Trophoblast cell (in vitro differentiated cells and primary cell): ENCODE measurements around the gene AIG1.
"Not testable (repeated sequence)": the region's sequence is repeated elsewhere in the genome, so short reads cannot be mapped to it uniquely, and the experiment has no call there.

ENCODE experiments used
- DNase-seq, 2 donors: peaks; one replicate each; pipeline ENCODE4 v3.0.0-alpha.2; 2016
- H2AFZ ChIP-seq: 2 replicates; pipeline ENCODE4 v1.6.1; 2013; ENCODE audit warnings: low read length, moderate library complexity, mild to moderate bottlenecking; ENCODE audit not compliant: insufficient read depth, poor library complexity
- H2AK5ac ChIP-seq: 2 replicates; pipeline ENCODE4 v1.6.1; 2013; ENCODE audit warnings: mild to moderate bottlenecking, low read length
- H2BK120ac ChIP-seq: 2 replicates; pipeline ENCODE4 v1.6.1; 2013; ENCODE audit warnings: low read length, mild to moderate bottlenecking, moderate library complexity; ENCODE audit not compliant: insufficient read depth, poor library complexity
- H2BK12ac ChIP-seq: 2 replicates; pipeline ENCODE4 v1.6.1; 2013; ENCODE audit warnings: mild to moderate bottlenecking, low read length, moderate library complexity
- H2BK5ac ChIP-seq: 2 replicates; pipeline ENCODE4 v1.6.1; 2013; ENCODE audit warnings: low read length, low read depth, moderate library complexity, mild to moderate bottlenecking; ENCODE audit not compliant: poor library complexity
- H3K14ac ChIP-seq: 2 replicates; pipeline ENCODE4 v1.6.1; 2013; ENCODE audit warnings: mild to moderate bottlenecking, low read length
- H3K18ac ChIP-seq: 2 replicates; pipeline ENCODE4 v1.6.1; 2013; ENCODE audit warnings: mild to moderate bottlenecking, low read length
- H3K23ac ChIP-seq: 2 replicates; pipeline ENCODE4 v1.6.1; 2013; ENCODE audit warnings: low read length
- H3K27ac ChIP-seq: 2 replicates; pipeline ENCODE4 v1.5.1; 2013; ENCODE audit warnings: low read depth, mild to moderate bottlenecking, inconsistent platforms, low read length, moderate library complexity
- H3K27me3 ChIP-seq: 2 replicates; pipeline ENCODE4 v1.6.1; 2013; ENCODE audit warnings: inconsistent platforms, mild to moderate bottlenecking, low read length, moderate library complexity; ENCODE audit not compliant: insufficient read depth
- H3K36me3 ChIP-seq, 2 experiments: 1 replicate in 1 of 2; 2 replicates in 1 of 2; pipeline ENCODE4 v1.6.1; 2013; ENCODE audit warnings: low read length in 2 of 2, mild to moderate bottlenecking in 2 of 2, moderate library complexity in 1 of 2; ENCODE audit not compliant: insufficient read depth in 2 of 2, control insufficient read depth in 1 of 2
- H3K4ac ChIP-seq: 2 replicates; pipeline ENCODE4 v1.6.1; 2013; ENCODE audit warnings: low read depth, mild to moderate bottlenecking, low read length, moderate library complexity
- H3K4me1 ChIP-seq, 2 experiments: 1 replicate in 1 of 2; 2 replicates in 1 of 2; pipeline ENCODE4 v1.6.1; 2013; ENCODE audit warnings: low read length in 2 of 2, mild to moderate bottlenecking in 2 of 2, moderate library complexity in 1 of 2; ENCODE audit not compliant: insufficient read depth in 2 of 2, control insufficient read depth in 1 of 2
- H3K4me2 ChIP-seq: 2 replicates; pipeline ENCODE4 v1.6.1; 2013; ENCODE audit warnings: inconsistent platforms, mild to moderate bottlenecking, low read length, moderate library complexity
- H3K4me3 ChIP-seq: 2 replicates; pipeline ENCODE4 v1.5.1; 2013; ENCODE audit warnings: mild to moderate bottlenecking, low read depth, low read length, inconsistent platforms
- H3K79me1 ChIP-seq: one replicate; pipeline ENCODE4 v1.6.1; 2013; ENCODE audit warnings: low read length
- H3K79me2 ChIP-seq: 2 replicates; pipeline ENCODE4 v1.6.1; 2013; ENCODE audit warnings: low read length, mild to moderate bottlenecking; ENCODE audit not compliant: control insufficient read depth, insufficient read depth, poor library complexity
- H3K9ac ChIP-seq: 2 replicates; pipeline ENCODE4 v1.6.1; 2013; ENCODE audit warnings: mild to moderate bottlenecking, low read length
- H3K9me3 ChIP-seq: 2 replicates; pipeline ENCODE4 v1.6.1; 2013; ENCODE audit warnings: low read depth, mild to moderate bottlenecking, control low read depth, inconsistent platforms, low read length; ENCODE audit not compliant: insufficient read depth
- H4K12ac ChIP-seq: 2 replicates; pipeline ENCODE4 v1.6.1; 2013; ENCODE audit warnings: low read depth, mild to moderate bottlenecking, low read length, moderate library complexity
- H4K8ac ChIP-seq: 2 replicates; pipeline ENCODE4 v1.6.1; 2013; ENCODE audit warnings: low read depth, mild to moderate bottlenecking, low read length, moderate library complexity
- H4K91ac ChIP-seq: one replicate; pipeline ENCODE4 v1.6.1; 2013; ENCODE audit warnings: low read depth, mild to moderate bottlenecking, low read length, moderate library complexity
- WGBS: extraction: QIAGEN DNeasy Blood & Tissue Kit; methylation state at CpG from one replicate; pipeline ENCODE4 v1.1.7; 2013; ENCODE audit warnings: missing lambda C conversion rate; ENCODE audit not compliant: insufficient read length, insufficient coverage; ENCODE audit errors: extremely low coverage; 5-methylcytosine and 5-hydroxymethylcytosine counted together

The AIG1 gene

GRCh38 chr6:143241911-143242310, 181.2 kb downstream of the AIG1 start:
- H2AFZ ChIP-seq, result no peak overlapping the region
- H3K79me1 ChIP-seq, result no peaks in the 10 kb centered on the region
- no peaks in the 10 kb centered on the region for H3K79me2 ChIP-seq
- no peaks in the 10 kb centered on the region for H3K36me3 ChIP-seq
- no peak overlapping the region for H3K18ac ChIP-seq
- no peaks in the 10 kb centered on the region for H3K4me1 ChIP-seq
- WGBS, result no CpG with 5 or more reads among the region's 5 CpGs
- H3K4me2 ChIP-seq, result no peak overlapping the region
- no peak overlapping the region for H3K27ac ChIP-seq
- H4K8ac ChIP-seq, result no peak overlapping the region
- H3K14ac ChIP-seq, result no peak overlapping the region
- DNase-seq, result no peak
- H3K9me3 ChIP-seq, result no peaks in the 10 kb centered on the region
- no peak overlapping the region for H2AK5ac ChIP-seq
- H4K12ac ChIP-seq, result no peak overlapping the region
- no peak overlapping the region for H3K4ac ChIP-seq
- no peak overlapping the region for H3K23ac ChIP-seq
- H3K9ac ChIP-seq, result no peak overlapping the region
- H3K4me3 ChIP-seq, result no peak overlapping the region
- no peak overlapping the region for H2BK120ac ChIP-seq
- no peak overlapping the region for H2BK5ac ChIP-seq
- H2BK12ac ChIP-seq, result no peak overlapping the region
- no peak overlapping the region for H4K91ac ChIP-seq
- H3K27me3 ChIP-seq, result no peaks in the 10 kb centered on the region

DNA sequence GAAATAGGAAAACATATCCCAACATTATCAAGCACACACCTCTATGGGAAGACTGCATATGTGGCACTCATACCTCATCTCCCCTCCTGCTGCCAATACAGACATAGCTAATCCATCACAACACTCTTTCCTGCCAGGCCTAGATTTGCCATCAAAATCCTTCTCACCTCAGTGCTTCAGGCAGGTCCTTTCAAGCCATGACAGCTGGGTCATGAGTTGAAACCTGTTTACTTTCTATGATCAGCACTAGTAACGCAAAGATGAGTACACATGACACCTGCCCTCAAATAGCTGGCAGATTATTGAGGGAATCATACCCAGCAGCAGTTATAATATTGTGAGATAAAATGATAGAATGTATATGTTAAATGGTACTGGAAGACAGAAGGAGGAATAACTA, 183.1 kb downstream of the AIG1 start:
- WGBS, result no CpG with 5 or more reads among the region's 1 CpG
- no peak overlapping the region for H2BK5ac ChIP-seq
- no peak overlapping the region for H4K8ac ChIP-seq
- H2BK120ac ChIP-seq, result no peak overlapping the region
- no peak overlapping the region for H2AK5ac ChIP-seq
- H3K27me3 ChIP-seq, result no peaks in the 10 kb centered on the region
- H3K79me2 ChIP-seq, result no peaks in the 10 kb centered on the region
- H3K9ac ChIP-seq, result no peak overlapping the region
- H3K4me2 ChIP-seq, result no peak overlapping the region
- no peak overlapping the region for H3K23ac ChIP-seq
- H3K4me1 ChIP-seq, result no peaks in the 10 kb centered on the region
- H4K91ac ChIP-seq, result no peak overlapping the region
- no peak overlapping the region for H3K18ac ChIP-seq
- no peak for DNase-seq
- H2BK12ac ChIP-seq, result no peak overlapping the region
- no peak overlapping the region for H2AFZ ChIP-seq
- H3K4me3 ChIP-seq, result no peak overlapping the region
- H3K27ac ChIP-seq, result no peak overlapping the region
- no peaks in the 10 kb centered on the region for H3K9me3 ChIP-seq
- H3K79me1 ChIP-seq, result no peaks in the 10 kb centered on the region
- H3K14ac ChIP-seq, result no peak overlapping the region
- H3K4ac ChIP-seq, result no peak overlapping the region
- no peaks in the 10 kb centered on the region for H3K36me3 ChIP-seq
- H4K12ac ChIP-seq, result no peak overlapping the region

- Histone ChIP-seq H3K27me3 (no peaks in the 10 kb centered on the region), H2AK5ac (no peak overlapping the region), H3K4ac (no peak overlapping the region), H3K9me3 (no peaks in the 10 kb centered on the region), H2BK12ac (no peak overlapping the region), H4K12ac (no peak overlapping the region), H3K14ac (no peak overlapping the region), H3K4me2 (no peak overlapping the region), H4K91ac (no peak overlapping the region), H3K9ac (no peak overlapping the region), H2AFZ (no peak overlapping the region), H3K79me2 (no peaks in the 10 kb centered on the region), H3K4me1 (no peaks in the 10 kb centered on the region), H3K79me1 (no peaks in the 10 kb centered on the region), H2BK120ac (no peak overlapping the region), H4K8ac (no peak overlapping the region), H3K36me3 (peaks cover 0 to 2% of the 10 kb centered on the region in 2 experiments), H3K4me3 (no peak overlapping the region), H3K18ac (no peak overlapping the region), H3K27ac (no peak overlapping the region), H2BK5ac (no peak overlapping the region), H3K23ac (no peak overlapping the region)
- no peak for DNase-seq
- no CpG with 5 or more reads among the region's 6 CpGs for WGBS
Observed at GRCh38 chr6:143245656-143246055, 185.0 kb downstream of the AIG1 start.

DNA sequence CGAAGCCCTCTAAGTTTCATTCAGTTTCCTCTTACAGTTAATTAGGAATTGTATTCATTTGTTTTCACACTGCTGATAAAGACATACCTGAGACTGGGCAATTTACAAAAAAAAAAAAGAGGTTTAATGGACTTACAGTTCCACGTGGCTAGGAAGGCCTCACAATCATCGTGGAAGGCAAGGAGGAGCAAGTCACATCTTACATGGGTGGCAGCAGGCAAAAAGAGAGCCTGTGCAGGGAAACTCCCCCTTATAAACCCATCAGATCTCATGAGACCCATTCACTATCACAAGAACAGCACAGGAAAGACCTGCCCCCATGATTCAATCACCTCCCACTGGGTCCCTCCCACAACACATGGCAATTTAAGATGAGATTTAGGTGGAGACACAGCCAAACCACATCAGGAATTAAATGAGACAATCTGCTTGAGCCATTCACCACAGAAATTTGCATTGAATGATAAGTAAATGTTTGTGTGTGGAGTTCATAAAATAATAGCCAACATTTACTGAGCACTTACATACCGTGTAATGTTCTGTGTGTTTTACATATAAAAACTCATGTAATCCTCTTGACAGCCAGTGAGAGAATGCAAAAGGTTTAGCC, 185.6 kb downstream of the AIG1 start:
- H3K9ac ChIP-seq, H3K36me3 ChIP-seq, H2BK12ac ChIP-seq, H3K4me3 ChIP-seq, H3K4me2 ChIP-seq, H4K12ac ChIP-seq, H3K79me2 ChIP-seq, H4K91ac ChIP-seq, H4K8ac ChIP-seq, H3K4me1 ChIP-seq, H3K18ac ChIP-seq, DNase-seq, H3K27ac ChIP-seq, H3K23ac ChIP-seq, H2BK120ac ChIP-seq, H2BK5ac ChIP-seq, H3K14ac ChIP-seq, H3K27me3 ChIP-seq, H3K9me3 ChIP-seq, H2AK5ac ChIP-seq, H3K4ac ChIP-seq, H3K79me1 ChIP-seq, H2AFZ ChIP-seq: not testable (repeated sequence)
- no CpG with 5 or more reads among the region's 4 CpGs for WGBS
